Left hindlimb (tissue), 1 donor: Measurements from ENCODE around the gene FLNA.
"Not testable (repeated sequence)": the region's sequence is repeated elsewhere in the genome, so short reads cannot be mapped to it uniquely, and the experiment has no call there.

Source experiments
- DNase-seq: peaks from one replicate; pipeline ENCODE4 v3.0.0-alpha.2; 2018

Gene FLNA

GRCh38 chrX:154332561-154332960, 41.9 kb downstream of the FLNA start:
- no peak for DNase-seq

GRCh38 chrX:154329294-154329693, 45.1 kb downstream of the FLNA start:
- no peak for DNase-seq

DNA sequence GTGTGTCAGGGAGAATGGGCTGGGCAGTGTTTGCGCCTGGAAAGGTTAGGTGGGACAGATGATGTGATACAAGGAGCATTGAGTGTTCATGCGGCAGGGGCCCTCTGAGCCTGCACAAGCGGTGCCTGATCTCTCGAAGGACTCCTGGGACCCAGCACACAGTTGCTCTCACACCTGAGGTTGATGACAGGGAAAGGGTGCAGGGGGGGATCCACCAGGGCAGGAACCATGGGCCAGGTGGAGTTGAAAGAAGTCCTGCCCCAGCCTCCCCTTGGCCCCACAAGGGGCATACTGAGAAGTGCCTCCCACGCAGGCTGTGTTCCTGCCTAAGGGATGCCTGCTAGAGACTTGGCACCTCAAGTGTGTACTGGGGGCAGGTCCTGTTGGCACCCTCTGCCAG, 45.8 kb downstream of the FLNA start:
- DNase-seq: no peak

- no peak for DNase-seq
These were observed 47.2 kb downstream of the FLNA start for GRCh38 chrX:154327038-154327820.

GRCh38 chrX:154325541-154325940, 48.9 kb downstream of the FLNA start:
- no peak for DNase-seq

DNA sequence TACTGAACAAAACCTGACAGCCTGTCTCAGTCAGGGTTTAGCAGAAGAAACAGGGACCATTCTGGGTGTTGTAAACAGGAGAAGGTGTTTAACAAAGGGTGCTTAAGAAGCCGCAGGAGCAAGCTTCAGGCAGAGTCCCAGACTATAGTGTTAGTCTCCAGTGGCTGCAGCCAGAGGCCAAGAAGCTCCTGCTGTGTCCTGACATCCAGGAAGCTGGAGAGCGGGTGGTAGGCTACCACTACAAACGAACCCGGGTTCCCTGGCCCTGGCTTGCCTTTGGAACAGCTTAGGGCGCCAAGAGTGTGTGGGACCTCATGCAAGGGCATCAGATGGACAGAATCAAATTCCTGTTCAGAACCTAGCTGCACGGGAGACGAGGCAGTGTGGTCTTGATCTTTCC, 50.9 kb downstream of the FLNA start:
- DNase-seq: no peak

DNA sequence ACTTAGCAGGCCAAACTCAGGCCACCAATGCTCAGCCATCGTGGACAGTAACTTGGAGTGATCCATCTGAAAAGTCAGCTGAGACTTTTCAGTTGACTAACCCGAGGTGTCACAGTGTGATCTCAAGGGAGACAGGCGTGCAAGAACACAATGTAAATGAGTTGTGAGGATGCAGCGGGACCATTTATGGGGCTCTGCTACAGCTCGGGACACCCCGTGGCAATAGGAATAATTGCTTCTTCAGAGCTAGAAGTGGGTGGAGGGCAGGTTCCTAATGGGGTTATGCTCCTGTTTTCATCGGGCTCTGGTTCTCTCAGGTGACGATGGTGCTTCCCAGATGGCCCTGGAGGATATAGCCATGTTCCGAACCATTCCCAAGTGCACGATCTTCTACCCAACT, 51.5 kb downstream of the FLNA start:
- DNase-seq: no peak

DNA sequence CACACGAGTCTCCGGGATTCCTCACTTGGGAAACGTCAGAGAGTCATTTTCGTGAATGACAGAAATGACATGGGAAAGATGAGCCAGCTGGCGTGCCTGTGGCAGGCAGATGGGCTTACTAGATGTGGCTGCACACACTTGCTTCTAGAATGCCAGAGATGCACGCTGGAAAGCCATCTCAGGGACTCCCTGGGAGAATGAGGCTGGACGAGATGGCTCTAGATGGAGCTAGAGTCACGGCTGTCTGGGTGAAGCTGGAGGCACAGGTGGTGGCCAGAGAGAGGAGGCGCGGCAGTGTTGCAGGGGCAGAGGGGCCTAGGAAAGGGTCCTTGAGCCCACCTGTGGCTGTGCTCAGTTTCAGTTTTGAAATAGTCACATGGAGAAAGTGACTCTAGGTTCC, 52.8 kb downstream of the FLNA start:
- no peak for DNase-seq

- DNase-seq: no peak
These were observed 53.3 kb downstream of the FLNA start for GRCh38 chrX:154321152-154321551.

DNA sequence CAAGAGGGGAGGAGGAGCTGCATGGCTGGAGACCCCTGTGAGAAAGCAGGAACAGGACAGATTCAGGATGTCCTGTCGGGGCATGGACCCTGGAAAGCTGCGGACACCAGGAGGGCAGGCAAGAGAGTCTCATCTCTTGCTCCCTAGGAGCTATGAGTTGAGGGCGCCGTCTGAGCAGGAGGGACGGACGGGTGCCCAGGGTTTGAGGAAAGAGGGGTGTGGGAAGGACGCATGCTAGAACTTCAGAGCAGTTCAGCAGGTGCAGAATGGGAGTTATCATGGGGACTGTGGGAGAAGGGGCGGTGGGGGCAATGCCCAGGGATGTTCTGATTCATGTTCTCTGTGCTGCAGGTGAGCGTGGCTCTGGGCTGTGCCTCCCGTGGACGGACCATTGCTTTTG, 54.0 kb downstream of the FLNA start:
- DNase-seq: no peak

DNA sequence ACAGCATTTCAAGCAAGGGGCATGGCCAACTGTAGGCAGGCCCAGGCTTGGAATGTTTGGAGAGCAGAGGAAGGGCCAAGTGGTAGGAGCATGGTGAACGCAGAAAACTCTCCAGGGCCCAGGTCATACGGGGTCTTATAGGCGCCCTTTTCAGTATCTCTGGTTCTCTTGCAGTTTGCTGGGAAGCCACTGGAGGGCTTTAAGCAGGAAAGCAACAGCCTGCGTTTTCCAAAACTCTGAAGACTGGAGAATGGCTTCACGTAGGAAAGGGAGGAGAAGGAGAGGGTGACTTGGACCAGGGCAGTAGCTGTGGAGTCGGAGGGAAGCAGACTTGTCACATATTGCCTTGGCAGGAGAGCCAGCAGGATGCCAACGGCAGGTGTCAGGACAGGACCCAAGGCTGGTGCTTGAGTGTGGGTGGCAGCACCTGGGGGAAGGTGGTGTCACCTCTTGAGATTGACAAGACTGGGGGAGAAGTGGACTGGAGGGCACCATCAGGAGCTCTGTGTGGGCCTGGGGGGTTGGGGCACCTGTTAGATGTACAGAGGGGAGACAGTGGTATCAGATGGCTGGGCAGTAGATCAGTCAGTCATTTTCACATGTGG, 56.9 kb downstream of the FLNA start:
- DNase-seq: no peak

DNA sequence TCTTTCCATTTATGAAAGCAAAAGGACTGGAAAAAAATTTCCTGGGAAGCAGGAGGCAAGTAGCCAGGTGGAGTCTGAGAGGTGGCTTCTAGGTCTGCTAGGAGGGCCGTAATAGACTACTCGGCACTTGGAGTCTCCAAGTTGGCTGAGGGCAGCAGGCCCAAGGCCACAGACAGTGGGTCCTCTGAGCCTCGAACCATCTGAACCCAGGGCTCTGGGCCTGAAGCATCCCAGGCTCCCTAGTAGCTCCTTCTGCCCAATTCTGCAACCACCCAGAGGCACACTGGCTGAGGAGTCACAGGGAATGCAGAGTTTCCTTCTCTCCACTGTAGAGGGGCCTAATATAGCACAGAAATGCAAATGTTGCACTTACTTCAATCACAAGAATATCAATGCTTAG, 59.0 kb downstream of the FLNA start:
- no peak for DNase-seq

GRCh38 chrX:154313147-154313546, 61.3 kb downstream of the FLNA start:
- no peak for DNase-seq

DNA sequence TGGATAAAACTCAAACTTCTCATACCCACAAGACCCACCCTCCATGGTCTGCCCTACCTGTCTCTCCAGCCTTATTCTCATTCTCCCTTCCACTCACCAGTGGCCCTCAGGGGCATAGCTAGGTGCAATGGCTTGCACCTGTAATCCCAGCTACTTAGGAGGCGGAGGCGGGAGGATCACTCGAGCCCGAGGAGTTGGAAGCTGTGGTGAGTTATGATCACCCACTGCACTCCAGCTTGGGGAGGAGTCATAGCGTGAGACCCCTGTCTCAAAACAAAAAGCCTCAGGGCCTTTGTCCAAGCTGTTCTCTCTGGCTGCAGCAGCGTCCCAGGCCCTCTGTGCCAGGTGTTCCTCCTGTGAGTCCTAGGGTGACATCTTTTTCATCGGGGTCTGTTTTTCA, 62.3 kb downstream of the FLNA start:
- DNase-seq: no peak

DNA sequence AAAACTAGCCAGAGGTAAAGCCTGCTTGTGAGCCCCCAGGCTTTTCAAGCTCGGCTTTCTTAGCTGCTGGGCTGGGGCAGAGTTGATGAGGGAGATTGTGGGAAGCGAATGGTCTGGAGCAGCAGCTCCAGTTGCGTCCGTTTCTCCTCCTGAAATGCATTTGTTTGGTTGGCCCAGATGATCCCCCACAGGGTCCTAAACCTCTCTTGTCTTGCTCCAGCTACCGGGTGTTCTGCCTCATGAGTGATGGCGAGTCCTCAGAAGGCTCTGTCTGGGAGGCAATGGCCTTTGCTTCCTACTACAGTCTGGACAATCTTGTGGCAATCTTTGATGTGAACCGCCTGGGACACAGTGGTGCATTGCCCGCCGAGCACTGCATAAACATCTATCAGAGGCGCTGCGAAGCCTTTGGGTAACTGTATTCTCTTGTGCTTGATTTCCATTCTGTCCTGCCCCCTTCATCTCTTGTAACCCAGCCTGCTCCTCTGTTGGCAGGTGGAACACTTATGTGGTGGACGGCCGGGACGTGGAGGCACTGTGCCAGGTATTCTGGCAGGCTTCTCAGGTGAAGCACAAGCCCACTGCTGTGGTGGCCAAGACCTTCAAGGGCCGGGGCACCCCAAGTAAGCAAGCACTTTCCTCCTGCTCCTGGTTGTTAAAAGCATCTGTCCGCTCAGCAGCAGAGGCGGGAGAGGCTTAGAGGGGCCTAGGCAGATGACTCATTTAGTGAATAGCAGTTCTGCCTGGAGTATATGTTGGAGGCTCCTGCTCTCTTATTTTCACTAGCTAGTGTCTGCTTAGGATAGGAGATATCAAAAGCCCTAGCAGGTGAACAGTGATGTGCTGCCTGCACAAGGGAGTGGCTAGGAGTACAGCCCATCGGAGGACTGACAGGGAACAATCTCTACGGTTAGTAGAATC, 63.6 kb downstream of the FLNA start:
- no peak for DNase-seq

DNA sequence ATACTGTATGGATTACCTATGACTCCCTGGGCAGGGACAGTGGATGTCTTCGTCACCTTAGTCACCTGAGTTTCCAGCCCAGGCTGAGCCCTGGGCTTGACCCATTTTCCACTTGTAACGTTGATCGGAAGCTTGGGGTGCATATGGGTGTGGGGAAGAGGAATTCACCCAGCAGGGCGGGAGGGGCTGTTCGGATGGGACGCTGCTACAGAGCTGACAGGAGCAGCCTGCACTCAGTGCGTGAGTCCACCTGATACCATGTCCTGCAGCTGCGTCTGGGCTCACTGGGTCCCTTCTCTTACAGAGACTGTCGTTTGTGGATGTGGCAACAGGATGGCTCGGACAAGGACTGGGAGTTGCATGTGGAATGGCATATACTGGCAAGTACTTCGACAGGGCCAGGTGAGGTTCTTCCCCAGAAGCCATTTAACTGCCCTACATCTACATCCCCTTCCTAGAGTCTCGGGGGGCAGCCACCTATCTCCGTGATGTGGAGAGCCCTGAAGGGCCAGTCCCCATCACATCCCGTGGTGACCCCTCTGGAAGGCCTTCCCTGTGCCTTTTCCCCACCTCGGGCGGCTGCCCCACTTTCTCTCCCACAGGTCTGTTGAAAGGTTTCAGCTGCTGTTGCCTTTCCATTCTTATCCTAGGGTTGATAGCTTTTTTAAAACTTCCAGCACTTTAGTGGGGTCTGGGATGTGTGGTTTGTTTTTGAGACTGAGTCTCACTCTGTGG, 65.2 kb downstream of the FLNA start:
- no peak for DNase-seq

DNA sequence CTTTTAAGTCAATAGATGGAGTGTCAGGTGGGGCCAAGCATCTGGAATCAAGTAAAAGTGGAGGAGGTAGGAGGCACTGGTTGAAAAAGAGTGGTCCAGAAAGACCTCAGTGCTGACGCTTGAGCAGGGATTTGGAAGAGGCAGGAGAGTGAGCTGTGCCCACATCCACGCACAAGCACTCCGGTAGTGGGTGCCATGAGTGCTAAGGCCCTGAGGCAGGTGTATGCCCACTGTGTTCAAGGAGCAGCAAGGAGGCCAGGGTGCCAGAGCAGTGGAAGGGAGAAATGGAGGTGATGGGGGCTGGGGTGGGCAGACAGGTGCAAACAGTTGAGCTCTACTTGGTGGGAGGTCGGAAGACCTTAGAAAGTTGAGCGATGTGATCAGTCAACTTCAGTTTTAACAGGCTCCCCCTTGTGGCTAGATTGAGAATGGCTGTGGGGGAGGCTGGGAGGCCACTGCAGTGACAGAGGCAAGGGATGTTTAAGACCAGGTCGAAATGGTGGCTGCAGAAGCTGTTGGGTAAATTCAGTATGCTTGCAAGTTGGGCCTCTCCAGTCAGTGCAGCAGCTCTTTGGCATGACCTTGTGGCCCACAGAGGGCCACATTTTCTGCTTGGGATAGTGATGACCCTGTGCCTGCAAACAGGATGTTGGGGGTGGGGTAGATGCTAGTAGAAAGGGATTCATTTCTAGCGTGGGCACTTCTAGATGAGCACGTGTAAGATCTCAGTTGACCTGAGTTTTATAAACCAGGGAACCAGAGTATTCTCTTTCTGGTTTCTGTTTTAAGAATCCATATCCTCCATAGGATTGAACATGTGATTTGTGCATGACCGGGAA, 66.1 kb downstream of the FLNA start:
- peak; percentile 62 for DNase-seq

- no peak for DNase-seq
These were observed 67.2 kb downstream of the FLNA start for GRCh38 chrX:154307202-154307601.

DNA sequence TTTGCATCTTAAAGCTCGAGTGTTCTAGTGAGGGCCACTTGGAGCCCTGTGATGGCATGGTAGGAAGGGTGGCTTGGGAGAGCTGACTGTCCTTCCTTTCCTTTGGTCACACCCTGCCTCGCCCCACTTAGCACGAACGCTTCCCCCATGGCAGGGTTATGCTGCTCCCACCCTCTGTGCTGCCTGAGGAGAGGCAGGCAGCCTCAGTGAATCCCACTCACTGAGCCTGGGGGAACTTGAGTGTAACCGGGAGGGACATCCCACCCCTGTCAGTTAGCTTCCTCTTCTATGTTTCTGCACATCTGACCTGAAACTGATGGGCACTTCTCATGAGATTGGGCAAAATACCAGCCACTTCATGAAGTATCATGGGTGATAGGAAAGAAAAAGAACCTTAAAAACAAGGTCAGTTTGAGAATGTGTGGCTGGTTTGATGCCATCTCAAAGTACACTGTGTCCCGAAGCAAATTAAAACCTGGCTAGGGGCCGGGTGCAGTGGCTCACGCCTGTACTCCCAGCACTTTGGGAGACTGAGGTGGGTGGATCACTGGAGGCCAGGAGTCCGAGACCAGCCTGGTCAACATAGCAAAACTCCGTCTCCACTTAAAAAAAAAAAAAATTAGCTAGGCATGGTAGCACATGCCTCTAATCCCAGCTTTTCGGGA, 68.8 kb downstream of the FLNA start:
- no peak for DNase-seq

DNA sequence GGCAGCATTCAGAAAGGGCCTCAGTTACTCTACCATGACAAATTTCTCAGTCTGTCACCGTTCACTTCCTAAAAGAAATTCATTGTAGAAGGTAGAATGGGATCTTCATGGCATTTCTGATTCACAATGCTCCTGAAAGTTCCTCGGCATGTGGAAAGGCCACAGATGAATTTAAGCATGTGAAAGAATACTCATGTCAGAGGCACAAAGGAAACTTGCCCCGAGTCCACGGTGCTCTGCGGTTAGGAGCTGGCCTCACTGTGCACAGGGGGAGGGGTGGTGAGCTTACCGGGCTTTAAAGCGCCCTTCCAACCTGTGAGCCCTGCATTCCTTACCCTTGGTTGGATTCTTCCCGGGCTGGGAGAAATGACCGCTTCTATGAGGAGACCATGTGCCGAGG, 69.6 kb downstream of the FLNA start:
- no peak for DNase-seq

DNA sequence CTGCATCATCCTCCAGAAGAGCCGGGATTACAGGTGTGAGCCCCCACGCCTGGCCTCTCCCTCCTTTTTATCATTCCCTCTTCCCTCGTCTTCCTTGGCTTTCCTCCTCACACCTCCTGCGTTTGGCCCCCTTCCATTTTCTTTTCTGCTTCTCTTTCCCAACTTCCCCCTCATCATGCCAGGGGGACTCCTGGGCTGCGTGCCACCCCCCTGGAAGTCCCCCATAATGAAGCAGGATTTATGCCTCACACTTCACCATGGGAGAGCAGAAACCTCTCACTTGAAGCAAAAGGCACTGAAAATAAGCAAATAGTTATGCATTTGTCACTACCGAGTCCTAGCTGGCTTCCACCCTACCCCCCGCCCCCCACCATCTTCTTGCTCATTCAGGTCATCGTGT, 71.0 kb downstream of the FLNA start:
- DNase-seq: no peak

GRCh38 chrX:154302998-154303397, 71.4 kb downstream of the FLNA start:
- not testable (repeated sequence) for DNase-seq
